ENCODE results near the gene TSSC4.
A peak's percentile ranks its signal among the peaks of the same experiment; 100 is the strongest.
"Not testable (repeated sequence)": the region's sequence is repeated elsewhere in the genome, so short reads cannot be mapped to it uniquely, and the experiment has no call there.

Gene TSSC4

DNA sequence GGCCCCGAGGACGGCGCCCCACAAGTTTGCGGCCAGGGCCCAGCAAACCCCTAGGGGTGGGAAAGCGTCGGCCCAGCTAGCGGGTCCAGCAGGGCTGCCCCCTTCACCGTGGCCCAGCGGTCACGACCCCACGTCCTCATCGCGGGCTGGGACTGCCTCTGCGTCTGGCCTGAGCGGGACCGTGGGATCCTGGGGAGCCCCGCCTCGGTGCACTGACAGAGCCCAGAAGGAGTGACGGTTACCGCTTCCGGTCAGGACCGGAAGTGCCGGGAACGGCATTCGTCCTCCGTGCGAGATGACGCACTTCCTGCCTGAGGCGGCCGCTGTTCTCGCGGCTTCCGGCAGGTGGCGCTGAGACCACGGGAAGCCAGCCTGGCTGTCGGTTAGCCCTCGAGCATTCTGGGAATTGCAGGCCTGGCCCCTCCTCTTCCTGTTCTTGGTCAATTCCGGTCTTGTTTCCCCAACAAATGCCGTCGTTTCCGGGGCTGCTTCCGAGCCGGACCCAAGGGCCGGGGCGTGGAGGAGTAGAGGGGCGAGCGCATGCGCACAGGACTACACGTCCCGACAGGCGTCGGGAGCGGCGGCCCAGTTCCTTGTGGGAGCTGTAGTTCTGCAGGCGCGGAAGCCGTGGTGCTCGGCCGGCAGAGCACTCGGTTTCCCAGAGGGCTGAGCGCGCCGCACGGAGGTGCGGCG is at the start of gene TSSC4:
TSS of gene TSSC4 (plus strand) at position 682 of the 693 bp plus-strand sequence. CDS start 1,884 bp downstream, outside the sequence.
- peak; percentile 100 for DNase-seq

DNA sequence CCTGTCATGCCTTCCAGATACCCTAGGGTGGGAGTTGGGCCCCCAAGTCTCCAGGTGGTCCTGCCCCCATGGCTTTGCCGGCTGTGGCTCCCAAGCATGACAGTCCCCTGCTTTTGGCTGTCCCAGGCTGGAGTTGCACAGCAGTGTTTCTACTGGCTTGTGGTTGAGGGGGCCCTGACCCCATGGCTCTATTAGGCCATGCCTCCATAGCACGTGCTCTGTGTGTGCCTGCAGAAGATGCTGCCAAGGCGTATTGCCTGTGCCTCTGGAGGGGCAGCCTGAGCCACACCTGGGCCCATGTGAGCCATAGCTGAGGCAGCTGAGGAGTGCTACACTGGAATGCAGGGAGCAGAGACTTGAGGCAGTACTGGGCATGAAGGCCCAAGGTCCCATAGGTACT is 48.8 kb upstream of the TSSC4 start:
- no peak for DNase-seq

DNA sequence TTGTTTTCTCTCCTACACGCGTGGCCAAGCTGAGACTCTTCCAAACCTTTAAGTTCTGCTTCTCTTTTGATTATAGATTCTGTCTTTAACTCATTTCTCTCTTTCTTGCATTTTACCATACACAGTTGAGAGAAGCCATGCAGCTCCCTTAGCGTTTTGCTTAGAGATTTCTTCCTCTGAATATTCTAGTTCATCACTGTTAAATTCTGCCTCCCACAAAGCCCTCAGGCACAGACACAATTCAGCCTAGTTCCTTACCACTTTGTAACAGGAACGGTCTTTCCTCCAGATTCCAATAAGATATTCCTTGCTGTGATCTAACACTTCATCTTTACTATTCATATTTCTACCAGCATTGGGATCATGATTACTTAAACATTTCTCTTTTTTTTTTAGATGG is 48.1 kb upstream of the TSSC4 start:
- no peak for DNase-seq

DNA sequence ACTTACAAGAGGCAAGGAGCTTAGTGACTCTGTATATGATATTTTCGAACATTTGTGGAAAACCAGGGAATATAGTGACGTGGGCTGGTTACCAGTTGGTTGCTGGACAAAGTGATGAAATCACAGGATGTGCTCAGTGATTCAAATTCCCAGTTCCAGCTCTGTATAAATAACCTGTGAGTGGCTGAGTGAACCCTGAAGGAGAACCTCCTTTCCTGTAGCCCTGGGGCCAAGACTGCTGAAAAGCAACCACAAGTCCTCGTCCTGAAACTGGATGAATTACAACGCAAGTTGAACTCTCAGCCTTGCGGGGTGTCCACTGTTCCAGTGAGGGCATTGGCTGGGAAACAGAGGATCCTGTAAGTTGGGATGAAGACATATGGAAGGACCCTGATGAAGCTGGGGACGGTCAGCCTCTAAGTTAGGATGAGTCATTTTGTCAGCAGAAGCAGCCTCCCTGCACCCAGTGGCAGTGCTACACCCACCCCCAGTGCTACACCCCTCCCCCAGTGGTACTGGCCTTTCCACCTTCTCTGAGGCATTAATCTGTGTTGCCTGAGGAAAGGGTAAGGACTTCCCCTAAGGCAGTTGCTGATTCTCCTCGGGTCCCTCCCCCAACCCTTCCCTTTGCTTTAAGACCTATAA is 45.4 kb upstream of the TSSC4 start:
- DNase-seq = no peak

DNA sequence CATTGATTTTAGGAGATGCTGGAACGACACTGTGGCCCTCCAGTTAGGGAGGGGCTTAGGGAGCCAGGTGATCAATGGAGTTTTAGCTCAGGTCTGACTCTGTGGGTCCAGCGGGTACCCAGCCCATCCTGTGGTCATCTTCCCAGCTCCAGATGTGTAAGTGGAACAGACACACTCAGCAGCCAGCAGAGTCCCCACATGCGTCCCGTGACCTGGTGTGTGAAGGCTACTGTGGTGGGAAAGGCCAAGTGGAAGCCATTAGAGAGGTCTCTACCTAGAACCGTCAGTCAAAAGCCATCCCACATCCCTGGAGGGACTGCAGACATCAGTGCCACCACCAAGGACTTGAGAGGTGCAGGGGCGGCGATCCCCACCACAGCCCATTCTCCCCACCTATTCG is 43.3 kb upstream of the TSSC4 start:
- no peak for DNase-seq

DNA sequence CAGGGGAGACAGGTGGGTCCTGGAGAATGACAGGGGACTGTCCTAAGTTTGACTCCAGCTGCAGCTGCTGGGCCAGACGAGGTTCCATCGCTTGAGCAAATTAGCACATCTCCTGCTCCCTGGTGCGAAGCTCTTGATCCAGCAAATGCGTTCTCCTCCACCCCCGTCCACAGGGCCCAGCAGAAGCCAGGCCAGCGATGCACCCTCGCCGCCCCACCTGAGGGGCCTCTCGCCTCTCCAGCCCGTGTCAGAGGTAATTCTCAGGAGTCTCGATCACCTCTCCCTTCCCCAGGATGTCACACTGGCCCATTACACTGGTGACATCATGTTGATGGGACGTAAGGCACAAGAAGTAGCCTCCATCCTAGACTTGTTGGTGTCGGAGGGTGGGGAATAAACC is 42.9 kb upstream of the TSSC4 start:
- not testable (repeated sequence) for DNase-seq

DNA sequence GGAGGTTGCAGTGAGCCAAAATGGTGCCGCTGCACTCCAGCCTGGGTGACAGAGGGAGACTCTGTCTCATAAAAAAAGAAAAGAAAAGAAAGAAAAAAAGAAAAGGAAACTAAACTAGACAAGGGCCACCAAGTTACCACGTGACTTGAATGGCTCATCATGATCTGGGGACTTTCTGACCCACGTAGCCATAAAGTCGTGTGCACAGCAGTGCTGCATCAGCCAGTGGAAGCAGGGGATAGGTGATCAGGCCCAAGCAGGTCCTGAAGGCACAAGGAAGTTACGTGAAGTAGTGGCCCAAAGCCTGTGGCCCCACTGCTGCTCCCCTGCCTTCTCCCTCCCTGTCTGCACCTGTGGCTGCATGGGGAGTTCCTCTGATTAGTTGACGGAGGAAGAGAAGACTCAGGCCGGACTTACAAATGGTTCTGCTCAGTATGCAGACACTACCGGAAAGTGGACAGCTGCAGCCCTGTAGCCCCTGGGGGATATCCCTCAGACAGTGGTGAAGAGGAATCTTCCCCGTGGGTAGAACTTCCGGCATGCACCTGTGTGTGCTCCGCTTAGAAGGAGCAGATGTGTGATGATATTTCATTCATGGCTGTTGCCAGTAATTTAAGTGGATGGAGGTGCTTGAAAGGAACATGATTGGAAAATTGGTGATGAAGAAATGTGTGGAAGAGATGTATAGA is 41.7 kb upstream of the TSSC4 start:
- DNase-seq = no peak

DNA sequence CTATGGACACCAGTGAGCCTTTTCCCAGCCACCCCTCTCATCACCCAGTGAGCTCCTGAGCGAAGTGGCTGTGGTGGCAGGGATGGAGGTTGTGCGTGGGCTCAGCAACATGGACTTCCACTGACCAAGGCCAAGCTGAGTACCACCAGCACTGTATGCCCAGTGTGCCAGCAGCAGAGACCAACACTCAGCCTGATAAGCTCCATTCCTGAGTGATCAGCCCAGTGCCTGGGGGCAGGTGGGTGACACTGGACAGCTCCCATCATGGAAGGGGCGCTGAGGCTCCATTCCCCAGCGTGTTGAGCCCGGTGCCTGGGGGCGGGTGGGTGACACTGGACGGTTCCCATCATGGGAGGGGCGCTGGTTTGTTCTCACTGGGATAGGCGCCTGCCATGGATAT is 41.0 kb upstream of the TSSC4 start:
- no peak for DNase-seq

DNA sequence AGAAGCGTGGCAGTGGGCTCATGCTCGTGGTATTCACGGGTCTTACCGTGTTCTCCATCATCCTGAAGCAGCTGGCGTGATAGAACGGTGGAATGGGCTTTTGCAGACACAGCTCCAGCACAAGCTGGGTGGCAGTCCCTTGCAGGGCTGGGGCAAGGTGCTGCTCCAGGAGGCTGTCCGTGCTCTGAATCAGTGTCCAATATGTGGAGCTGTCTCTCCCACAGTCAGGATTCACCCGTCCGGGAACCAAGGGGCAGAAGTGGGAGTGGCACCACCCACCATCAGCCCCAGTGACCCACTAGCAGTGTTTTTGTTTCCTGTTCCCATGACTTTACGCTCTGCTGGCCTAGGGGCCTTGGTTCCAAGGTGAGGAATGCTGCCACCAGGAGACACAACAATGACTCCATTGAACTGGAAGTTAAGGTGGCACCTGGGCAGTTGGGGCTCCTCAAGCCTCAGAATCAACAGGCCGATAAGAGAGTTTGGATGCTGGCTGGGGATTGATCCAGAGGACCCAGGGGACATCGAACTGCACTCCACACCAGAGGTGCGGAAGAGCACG is 40.4 kb upstream of the TSSC4 start:
- no peak for DNase-seq

DNA sequence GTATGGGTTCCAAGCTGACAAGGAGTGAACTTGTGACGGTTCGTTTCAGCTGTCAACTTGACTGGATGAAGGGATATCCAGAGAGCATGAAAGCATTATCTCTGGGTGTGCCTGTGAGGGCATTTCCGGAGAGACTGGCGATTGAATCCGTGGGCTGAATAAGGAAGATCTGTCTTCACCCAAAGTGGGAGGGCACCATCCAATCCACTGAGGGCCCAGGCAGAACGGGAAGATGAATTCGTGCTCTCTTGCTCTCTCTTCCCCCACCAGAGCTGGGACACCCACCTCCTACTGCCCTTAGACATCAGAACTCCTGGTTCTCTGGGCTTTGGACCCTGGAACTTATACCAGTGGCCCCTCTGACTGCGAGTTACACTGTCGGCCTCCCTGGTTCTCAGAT is 39.0 kb upstream of the TSSC4 start:
- DNase-seq = no peak

DNA sequence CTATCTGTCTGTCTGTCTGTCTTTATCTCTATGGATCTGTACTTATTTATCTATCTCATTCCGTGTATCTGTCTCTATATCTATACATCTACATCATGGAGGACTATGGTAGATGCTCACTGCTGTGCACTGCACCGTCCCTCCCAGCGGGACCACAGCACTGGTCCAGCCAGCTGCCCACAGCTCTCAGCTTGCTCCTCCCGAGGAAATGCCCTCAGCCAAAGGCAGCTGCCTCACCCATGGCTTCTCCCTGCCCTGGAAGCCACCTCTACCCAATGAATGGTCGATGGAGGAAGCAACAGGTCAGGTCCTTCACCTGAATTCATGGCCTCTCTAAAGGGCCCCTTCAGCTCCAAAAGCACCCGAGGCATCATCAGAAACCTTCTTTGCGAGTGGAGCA is 38.1 kb upstream of the TSSC4 start:
- DNase-seq = no peak

DNA sequence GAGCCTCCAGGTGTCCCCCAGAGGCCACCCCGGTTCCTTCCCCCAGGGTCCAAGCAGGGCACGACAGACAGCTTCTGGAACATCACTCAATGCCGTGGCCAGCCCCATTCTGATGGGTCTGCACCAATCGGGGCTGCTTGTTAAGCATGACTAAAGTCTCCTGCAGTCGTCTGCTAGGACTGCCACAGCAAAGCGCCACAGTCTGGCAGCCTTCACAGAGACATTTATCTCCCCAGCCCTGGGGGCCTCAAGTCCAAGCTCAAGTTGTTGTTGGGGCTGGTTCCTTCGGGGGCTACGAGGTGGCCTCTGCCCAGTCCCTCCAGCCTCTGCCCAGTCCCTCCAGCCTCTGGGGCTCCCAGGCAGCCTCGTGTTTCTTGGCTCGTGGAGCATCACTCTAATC is 37.4 kb upstream of the TSSC4 start:
- DNase-seq = no peak

DNA sequence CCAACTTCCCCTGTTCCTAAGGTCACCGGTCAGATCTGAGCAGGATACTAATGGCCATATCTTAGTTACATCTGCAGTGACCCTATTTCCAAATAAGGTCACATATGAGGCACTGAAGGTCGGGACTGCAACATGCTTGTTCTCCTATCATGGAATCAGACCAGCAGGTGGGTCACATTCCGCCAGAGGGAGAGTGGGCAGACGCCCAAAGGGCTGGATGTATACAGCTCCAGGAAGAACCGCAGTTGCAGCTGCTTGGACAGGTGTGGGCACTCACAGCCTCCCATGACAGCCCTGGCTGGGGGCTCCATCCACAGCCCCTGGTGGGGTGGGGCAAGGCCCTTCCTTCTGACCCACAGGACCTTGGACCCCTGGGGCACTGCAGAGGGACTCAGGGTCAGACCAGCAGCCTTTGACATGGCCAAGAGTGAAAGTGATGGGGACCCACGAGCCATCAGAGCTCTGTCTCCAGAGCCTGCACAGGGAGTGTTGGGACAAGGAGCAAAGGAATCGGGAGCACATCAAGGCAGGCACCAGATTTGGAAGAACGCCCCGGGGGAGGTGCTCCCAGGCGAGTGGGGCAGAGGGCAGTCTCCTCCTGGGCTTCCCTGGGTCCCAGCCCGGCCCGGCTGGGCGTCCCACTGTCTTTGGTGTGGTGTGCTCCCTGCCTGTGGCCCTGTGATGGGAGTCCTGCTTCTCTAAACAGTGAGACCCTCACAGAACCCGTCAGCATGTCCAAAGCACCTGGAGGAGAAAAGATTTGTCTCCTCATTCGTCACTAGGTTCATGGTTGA is 36.8 kb upstream of the TSSC4 start:
- no peak for DNase-seq

DNA sequence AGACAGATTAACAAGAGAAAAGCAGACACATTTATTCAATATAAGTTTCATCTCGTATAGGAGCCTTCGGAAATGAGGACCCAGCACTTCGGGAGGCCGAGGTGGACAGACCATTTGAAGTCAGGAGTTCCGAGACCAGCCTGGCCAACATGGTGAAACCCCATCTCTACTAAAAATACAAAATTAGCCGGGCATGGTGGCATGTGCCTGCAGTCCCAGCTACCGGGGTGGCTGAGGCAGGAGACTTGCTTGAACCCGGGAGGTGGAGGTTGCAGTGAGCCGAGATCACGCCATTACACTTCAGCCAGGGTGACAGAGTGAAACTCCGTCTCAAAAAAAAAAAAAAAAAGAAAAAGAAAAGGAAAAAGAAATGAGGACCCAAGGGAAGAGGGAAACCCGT is 36.2 kb upstream of the TSSC4 start:
- DNase-seq = not testable (repeated sequence)

DNA sequence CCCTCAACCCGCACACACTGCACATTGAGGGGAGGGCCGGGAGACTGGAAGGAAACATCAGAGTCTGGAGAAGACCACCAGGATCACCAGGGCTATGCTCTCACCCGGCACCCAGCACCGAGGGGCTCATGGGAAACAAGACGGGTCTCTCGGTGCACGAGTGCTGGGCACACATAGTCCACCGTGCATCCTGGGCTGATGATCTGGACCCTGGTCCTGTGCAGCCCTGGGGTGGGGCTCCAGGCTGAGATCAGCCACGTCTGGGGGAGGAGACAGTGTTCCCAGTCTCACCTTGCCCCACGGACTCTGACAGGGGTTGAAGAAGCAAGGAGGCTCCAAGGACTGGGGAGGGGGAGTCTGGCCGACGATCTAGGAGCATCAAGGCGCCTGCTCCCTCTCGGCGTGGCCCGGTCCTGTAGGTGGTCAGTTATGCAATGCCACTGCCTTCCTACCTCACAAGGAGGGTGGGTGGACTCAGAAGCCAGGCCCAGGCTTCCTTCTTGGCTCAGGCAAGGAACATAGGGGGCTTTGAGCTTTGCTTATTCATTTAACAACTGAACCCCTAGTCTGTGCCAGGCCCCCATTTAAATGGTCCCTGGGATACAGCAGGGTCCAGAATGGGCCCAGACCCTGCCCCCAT is 34.9 kb upstream of the TSSC4 start:
- DNase-seq = no peak

DNA sequence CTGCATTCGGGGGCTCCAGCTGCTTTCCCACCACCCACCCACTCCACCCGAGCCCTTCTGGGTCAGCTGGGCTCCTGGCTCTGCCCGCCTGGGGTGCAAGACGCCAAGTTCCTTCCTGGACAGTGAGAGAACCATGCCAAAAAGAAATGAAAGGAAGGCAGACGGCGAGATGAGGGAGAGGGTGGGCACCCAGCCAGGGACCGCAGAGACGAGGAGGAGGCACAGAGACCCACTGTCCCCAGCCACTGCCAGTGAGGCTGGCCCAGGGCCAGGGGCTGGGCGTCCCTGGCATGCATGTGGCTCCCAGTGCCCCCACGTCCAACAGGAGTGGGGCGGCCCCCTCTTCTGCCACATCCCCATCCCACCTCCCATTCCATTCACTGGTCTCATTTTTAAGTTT is 34.3 kb upstream of the TSSC4 start:
- DNase-seq = no peak

DNA sequence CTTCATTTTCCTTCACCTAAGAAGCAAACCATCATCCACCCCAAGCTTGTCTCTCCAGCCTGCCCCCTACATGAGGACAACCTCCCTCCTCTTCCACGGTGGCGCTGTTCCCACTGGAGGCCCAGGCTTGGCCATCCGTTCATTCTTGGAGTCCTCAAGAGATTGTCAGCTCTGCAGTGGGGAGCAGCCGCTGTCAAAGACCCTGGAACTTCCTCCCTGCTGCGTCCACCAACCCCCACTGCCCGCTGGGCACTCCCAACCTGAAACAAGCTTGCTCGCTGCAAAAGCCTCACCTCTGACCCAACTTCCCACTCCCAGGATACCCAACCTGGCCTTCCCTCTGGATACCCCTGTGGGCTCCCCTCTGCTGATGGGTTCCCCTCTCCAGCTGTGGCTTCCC is 33.8 kb upstream of the TSSC4 start:
- DNase-seq = no peak

DNA sequence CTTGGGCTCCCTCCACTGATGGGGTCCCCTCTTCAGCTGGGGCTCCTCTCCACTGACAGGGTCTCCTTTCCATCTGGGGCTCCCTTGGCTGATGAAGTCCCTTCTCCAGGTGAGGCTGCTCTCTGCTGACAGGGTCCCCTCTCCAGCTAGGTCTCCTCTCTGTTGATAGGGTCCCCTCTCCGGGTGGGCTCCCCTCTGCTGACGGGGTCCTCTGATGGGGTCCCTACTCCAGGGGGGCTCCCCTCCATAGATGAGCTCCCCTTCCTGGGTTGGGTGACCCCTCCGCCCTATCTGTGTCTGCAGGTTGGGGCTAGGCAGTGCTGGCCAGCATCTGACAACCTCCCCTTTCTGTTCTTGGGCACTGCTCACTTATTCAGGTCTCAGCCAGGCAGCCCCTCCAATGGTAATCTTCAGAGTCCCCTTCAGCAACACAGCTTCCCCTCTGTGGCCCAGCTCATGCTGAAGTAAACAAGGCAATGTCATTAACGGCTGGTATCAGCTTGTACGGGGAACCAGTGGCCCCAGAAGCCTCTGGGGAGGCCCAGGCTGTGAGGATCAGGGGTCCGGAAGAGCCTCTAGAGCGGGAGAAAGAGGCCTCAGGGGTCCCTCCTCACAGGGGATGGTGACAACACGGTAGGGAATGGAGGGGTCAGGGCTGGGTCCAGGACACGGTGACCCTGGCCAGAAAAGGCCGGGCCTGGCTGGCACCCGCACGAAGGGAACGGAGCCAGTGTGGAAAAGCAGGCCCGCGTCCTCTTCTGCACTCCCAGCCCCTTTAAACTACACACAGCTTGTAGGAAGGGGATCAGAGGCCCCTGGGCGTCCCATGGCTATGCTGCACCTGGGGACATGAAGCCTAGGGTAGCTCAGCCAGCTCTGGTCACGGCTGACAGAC is 33.0 kb upstream of the TSSC4 start:
- no peak for DNase-seq

DNA sequence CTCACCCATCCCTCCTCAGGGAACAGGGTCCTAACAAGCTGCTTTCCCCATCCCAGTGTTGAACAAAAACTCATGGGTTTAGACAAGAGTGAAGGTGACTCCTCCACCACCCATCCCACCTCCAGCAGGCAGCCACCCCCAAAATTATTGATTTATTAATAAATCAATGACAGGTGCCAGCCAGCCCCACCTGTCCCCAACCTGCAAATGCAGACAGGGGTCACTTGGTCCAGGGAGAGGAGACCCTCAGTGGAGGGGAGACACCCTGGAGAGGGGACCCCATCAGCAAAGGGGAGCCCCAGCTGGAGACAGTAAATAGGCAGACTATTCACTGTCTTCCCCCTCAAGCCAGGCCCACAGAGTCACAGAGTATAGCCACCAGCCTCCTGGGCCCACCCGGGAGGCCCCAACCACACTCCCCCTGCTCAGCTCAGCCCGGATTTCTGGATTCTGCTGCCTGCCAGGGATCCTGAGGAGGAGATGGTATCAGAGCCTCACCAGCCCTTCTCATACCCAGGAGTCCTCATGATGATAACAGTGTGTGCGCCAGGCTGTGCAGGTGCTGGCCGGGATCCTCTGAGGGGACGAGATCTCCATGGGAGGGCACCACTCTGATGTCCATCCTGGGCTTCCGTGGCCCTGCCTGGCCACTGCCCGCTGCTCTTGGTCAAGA is 32.2 kb upstream of the TSSC4 start:
- no peak for DNase-seq

DNA sequence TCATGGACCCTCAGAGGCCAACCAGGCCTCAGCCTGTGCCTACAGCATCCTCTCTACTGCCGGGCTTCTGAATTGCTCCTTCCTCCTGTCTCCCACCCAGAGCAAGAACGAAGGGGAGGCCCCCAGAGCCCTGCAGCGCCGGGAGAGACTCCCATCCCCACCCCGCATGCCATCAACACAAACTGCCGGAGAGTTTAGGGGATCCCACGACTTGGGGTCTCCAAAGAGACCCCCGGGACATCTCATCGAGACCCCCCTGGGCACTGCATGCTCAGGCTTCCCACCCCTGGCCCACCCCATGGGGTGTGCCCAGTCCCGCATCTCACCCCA is 31.7 kb upstream of the TSSC4 start:
- no peak for DNase-seq

DNA sequence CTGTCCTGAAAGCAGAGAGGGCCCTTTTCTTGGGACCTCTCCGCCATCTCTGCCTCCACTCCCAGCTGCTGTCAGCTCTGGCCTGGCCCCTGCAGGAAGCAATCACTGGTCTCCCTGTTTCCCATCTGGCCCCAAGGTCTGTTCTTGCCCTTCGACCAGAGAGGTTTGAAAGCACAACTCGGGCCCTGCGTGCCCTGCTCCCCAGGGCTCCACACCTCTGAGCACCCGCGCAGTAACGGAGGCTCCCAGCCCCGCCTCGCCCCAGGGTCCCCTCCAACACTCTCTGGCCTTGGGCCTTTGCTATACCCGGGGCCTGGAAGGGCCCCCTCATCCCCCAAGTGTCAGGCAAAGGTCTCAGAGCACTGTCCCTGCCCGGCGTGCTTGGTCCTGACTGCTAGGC is 31.2 kb upstream of the TSSC4 start:
- no peak for DNase-seq
